Measurements from ENCODE around the gene ADAM12.
A peak's percentile ranks its signal among the peaks of the same experiment; 100 is the strongest.
"Not testable (repeated sequence)": the region's sequence is repeated elsewhere in the genome, so short reads cannot be mapped to it uniquely, and the experiment has no call there.

Gene ADAM12

DNA sequence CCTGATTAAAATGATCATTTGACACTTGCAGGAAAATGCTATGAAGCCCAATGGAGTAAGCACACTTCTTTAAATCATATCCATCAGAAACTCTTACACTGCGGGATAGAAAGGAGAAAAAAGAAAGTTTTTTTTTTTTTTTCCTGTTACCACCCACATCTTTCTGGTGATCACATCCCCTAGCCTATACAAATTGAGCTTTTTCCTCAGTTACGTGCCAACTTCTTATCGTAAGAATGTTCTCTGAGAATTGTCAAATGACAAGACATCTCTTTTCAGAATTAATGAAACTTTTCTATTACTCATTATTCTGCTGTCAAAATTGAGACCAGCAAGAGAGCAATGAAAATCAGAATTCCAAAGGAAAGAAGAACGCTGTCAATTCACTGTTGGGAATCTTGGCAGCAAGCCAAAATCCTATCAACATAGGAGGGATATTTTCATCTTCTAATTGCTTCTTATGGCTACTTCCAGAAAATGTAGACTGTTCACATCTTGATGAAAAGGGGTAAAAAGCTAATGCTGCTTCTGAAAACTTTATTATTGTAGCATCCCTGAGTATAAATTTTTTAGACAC is 179.5 kb downstream of the ADAM12 start:
- DNase-seq, result peak; percentile 55

DNA sequence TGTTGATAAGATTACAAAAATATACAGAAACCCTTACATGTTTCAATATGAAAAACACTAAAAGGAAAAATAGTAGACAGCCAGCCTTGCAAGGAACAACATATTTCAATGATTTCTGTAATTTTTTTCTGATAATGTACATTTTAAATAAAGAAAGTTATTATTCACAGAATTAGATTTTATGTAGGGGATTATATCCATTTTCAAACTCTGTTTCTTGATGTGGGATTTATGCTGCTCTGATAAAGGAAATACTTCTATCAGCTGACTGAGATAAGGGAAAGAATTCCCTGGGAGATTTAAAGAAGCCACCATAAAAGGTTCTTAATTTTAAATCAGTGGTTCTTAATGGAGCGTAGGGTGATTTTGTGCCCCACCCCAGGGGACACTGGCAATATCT is 180.4 kb downstream of the ADAM12 start:
- no peak for DNase-seq

DNA sequence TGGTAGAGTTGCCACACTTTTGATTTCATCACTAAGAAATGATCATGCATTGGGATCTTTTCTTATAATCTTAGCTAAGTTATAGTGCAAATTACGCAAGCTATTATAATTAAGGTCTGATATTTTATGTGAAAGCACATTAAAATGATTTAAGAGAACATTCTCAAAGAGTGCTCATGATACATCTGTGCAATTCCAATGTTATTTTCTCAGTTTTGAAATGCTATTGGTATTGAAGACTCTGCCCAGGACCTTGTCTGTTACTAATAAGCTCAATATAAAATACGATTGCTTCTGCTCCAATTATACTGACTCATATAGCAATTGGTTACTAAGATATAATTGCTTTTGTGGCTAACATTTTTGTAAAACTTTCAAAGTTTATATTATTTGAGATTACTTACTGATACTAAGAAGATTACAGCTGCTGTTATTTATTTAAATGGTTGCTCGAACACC is 180.9 kb downstream of the ADAM12 start:
- peak; percentile 93 for DNase-seq

DNA sequence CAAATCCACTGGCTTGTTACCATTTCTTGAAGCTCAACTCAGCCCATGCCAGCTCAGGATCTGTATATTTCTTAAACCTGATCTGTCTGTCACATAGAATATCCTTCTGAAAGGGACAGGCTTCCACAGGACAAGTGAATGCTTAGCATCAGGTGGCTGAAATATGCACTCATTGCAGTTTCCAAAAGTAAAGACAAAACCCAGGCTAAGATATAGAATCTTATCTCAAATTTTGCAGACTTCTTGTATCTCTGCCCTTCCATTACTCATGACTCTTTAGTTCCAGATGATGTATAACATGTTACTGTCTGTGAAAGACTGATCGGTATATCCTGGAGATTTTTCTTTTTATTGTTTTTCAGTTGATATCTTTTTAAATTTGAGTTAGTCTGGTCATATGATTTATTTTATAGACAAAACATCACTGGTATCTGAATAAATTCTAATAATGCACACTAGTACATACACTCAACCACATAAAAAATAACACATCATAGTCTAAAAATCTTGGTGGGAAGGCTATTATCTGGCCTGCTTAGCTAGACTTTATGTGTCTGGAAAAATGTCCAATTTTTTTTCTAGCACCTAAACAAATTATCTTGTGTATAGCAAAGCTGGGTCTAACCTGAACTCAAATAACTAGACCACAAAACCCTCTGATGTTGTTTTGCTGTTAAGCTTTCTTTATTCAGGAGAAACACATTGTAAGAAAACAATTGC is 182.6 kb downstream of the ADAM12 start:
- DNase-seq, result peak; percentile 42

DNA sequence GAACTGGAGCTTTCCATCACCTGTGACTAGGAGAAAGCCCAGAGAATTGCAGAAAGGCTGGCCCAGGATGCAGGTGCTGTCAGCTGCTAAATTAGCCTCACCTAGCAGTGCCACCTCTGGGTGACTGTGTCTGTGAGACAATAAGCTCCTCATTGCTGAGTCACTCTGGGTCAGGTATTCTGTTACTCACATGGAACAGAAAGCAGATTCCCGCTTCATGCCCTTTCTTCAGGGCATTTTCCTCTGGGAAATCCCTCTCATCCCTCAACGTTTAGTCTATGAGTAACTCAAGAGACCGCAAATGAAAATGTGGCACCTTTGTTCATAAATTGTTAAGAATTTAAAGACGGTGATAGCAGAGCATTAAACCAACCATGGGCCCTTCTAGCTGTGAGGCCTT is 184.0 kb downstream of the ADAM12 start:
- DNase-seq, result no peak

DNA sequence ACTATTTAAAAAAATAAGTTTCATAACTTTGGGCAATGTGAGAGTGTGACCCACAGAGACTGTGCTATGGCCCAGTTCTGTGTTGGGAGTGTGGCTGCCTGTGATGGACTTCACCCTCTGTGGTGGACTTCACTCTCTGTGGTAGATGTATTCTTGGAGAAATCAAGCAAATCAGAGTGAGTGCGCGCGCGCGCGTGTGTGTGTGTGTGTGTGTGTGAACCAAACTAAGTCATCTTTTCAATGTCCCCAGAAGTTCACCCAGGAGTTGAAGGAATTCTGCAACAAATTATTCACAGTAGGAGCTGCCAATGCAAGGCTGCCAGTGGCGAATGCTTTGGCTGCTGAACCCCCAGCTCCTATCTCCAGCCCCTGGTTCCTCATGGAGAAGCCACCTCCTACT is 184.5 kb downstream of the ADAM12 start:
- DNase-seq, result no peak

DNA sequence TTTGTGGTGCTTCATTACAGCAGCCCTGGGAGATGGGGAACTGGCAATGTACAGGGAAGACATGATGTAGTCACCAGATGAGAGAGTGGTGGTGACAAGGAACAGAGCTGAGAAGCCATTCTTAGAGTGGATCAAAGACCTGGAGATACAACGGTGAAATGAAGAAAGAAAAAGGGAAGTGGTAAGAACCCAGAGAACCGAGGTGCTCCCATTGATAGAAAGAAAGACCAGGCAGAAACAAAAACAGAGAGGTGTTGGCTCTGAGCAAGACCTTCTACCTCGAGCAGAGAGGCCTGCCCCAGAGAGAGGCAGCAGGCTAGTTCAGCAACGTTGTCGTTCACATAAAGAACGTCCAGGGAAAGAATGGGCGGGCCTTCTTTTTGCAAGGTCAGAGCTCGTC is 186.7 kb downstream of the ADAM12 start:
- DNase-seq, result no peak

DNA sequence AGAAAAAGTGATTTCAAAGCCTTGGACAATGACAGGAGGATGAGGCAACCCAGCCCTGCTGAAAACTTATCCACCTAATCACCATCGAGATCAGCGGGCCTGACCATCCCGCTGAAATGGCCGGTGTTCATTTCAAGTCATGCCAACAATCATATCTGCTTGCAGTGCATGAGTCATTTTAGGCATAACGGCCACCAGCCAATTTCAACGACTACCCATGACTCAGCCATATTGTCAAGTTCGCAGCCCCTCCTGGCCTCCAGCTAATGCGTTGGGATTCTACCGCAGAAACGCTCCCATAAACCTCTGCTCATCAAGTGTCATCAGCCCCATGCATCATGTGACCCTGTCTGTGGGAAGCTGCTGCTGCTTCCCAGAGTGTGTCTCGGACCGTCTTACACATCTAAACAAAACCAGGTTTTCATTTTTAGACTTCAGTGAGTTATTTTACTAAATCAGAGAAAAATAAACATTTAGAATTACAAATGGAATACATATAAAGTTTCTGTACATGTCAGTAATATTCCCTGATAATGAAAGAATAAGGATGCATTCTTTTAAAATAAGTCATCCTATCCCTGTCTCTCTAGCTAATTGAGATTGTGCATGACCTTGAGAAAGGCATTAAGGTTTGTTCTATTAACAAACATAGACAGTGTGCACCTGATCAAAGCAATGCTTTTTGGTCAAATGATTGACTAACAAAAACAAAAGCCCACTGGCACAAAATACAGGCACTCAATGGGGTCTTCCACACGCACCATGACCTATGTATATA is 188.9 kb downstream of the ADAM12 start:
- peak; percentile 97 for DNase-seq

DNA sequence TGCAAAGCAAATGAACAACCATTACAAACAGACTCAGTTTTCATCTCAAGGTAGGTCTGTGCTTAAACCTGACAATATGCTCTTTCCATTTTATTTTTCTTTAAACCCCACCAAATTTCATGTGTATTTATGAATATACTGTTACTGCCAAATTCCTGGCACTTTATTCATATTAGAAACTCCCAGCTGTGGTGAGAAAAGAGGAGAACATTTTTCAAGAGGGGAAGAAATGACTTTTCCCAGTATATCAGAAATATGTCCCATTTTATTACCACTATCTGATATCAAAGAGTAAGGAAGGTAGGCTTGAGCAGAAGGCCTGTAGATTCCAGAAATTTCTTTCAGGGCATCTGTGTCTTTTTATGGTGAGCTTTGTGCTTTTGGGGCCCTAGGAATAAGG is 189.6 kb downstream of the ADAM12 start:
- peak; percentile 44 for DNase-seq

DNA sequence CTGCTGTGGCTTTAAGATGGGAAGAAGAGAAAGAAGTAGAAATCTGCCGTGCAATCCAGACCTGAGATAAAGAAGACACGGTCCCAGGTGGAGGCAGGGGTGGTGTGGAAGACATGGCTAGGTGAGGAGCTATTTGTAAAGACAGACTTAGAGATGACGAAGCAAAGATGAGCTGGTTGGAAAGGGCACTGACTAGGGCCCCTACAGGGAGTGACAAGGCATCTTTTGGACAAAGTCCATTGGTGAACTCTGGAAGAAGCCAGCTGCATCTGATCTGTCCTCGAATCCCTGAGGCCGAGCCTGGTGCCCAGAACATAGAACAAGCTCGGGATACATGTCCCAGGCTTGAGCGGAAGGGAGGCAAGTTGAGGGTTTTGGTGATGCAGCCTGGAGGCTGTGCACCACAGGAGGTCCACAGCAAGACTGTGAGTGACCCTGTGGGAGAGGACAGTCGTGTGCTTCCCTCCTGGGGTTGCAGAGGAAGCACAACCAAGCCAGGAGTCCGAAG is 191.2 kb downstream of the ADAM12 start:
- DNase-seq, result no peak

DNA sequence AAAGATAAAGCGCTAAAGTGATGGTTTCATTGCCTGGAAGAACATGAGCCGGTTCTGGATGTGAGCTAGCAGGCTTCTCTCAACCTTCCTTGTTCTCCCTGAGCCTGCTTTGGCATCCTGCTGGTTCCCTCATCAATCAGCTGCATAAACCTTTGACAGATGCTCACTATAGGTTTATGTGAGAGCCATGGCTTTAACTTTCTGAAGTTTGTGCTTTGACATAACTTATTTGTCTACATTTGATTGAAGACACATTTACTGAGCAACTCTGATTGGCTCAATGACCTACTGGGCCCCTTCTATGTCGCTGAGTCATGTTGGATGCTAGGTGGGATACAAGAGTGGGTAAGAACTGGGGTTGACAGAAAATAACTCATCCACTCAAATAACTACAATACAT is 192.0 kb downstream of the ADAM12 start:
- peak; percentile 74 for DNase-seq

DNA sequence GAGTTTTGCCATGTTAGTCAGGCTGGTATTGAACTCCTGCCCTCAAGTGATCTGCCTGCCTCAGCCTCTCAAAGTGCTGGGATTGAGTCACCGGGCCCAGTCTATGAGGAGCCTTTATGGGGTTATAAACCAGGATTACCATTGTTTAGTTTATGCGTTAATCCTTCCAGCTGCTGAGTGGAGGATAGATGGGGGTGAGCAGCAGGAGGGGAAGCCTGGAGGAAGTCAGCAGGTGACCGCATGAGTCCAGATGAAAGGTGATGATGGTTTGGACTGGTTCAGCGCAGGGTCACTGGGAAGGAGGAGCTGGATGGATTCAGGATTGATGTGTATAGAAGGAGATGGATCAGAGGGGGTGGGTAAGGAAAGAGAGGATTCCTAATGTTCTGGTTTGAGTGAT is 197.1 kb downstream of the ADAM12 start:
- DNase-seq, result peak; percentile 47

DNA sequence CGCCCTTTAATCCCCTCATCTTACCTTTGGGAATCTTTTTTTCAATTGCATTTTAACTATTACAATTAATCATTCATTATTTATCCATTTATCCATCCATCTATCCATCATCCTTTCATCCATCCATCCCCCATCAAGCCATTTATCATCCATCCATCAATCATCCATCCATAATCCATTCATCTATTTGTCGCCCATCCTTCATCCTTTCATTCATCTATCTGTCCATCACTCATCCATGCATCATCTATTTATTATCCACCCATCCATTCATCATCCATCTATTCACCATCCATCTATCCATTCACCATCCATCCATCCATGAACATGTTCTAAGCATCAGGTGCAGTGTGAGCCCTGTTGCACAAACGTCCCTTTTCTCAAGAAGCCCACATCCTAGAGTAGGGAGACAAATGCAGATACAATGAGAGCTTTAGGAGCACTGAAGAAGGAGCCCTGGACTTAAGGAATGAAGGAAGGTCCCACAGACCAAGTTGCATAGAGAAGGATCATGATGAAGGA is 199.5 kb downstream of the ADAM12 start:
- no peak for DNase-seq

DNA sequence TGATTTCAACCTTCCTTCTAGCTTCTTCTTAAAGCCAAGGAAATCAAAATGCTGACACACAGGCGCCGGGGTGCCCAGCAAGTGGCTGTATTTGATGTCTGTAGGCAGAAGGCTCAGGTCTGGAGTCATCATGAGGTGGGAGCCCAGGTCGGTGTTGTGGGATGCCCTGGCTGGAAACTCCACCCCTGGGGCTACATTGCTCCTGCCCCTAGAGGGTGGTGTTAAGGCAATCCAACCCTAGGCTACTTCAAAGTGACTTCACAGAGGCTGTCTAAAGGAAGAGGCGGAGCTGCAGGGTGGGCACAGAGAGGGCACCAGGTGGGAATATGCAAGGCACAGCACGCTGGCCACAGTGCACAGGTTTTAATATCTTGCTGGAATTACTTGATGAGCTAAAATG is 200.9 kb downstream of the ADAM12 start:
- DNase-seq, result no peak

DNA sequence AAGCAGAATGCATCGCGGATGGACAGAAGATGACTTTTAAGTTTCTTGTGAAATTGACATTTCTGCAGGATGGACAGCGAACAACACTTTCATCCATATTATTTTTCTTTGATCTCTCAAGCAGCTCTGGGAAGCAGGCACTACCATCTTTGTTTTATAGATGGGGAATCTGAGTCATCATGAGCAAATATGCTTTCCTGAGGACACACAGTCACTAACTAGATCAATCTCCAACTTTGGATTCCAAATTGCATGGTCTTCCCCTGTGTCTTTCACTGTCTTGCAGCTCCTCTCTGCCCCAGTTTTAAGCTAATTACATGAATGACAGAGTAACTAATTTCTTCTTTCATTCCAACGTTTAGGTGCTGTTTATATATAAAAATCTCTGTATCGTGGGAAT is 201.5 kb downstream of the ADAM12 start:
- no peak for DNase-seq

DNA sequence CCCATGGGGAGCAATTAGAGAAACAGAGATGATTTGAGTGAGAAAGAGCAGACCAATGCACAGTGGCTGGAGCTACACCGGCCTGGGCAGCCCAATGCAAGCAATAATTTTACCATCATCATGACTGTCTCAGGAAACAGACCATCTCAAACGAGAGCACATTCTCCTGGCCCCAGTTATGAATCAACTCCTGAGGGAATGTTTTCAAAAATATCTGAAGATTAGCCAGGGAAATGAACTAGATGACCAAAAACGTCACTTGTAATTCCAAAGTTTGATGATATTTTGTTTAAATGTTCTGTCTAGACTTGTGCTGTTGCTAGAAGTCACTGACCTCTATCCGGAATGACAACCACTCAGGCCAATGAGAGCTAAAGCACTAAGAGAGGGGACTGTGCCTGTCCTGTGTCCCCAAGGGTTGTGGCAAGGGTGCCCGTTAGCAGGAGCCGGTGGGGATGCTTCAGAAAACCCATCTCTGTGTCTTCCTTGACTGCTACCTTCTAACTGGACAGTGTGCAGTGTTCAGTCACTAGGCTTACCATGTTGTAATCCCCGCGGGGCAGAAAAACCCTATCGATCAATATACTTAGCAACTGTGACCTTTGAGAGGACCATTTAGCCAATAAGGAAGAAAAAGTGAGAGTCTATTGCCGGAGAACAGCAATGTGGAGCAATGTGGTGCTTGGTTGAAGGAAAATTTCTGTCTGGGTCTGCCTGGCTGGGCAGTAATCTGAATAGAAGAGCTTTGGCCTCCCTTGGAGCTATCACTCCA is 202.4 kb downstream of the ADAM12 start:
- no peak for DNase-seq

DNA sequence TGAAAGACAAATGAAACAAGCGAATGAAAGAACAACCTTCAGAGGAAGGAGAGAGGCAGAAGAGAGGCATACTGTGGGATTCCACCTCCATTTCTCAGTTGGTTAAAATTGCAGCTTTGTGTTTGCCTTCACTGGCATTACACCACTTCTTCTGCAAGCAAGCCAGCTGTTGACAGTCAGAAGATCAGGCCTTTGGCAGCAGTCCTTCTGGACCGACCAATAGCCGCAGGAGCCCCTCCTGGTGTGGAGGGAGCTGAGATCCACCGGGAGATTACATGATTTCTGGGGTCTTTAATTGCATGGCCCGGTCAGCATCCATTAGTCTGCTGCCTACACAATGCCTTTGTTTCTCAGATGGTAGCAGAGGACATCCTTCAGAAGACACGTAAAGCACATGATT is 206.7 kb downstream of the ADAM12 start:
- no peak for DNase-seq

DNA sequence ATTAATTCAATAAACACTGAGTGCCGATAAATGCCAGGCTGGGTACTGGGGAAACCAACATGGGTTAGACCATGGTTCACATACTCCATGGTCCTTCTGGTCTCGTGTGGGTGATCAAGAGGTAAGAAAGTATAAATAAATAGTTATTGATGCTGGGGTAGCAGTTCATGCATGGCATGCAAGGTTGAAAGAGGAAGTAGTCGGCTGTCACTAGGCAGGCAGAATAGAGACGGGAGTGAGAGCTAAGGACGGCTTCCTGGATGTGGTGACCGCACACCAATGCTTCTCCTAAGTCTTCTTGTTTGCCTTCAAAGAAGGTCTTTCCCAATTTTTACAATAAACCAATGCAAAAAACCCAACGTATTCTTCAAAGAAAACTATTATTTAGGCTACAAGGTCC is 208.6 kb downstream of the ADAM12 start:
- DNase-seq, result no peak

DNA sequence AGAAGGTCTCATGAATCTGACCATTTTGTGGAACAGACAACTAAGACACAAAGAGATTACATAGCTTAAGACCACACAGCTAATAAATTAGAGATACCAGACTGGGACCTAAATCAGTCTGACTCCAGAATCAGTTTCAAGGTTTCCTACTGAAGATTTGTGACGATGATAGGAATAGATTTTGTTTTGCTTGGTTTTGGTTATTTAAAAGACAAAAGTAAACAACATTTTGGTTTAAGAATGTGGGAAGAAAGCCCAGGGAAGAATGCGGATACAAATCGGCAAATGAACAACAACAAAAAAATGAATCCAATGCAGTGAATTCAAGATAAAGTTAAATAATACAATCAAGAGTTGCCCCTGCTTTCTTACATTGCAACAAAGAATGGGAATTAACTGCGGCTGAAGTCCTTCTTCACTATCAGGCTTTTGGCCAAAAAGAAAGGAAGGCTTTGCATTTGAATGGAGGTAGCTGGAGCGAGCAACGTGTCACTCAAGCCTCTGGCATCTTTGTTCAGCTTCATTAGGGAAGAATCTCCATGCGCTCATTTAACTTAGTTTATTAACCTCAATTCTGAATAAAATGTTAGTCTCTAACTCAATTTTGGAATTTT is 210.8 kb downstream of the ADAM12 start:
- DNase-seq, result no peak

DNA sequence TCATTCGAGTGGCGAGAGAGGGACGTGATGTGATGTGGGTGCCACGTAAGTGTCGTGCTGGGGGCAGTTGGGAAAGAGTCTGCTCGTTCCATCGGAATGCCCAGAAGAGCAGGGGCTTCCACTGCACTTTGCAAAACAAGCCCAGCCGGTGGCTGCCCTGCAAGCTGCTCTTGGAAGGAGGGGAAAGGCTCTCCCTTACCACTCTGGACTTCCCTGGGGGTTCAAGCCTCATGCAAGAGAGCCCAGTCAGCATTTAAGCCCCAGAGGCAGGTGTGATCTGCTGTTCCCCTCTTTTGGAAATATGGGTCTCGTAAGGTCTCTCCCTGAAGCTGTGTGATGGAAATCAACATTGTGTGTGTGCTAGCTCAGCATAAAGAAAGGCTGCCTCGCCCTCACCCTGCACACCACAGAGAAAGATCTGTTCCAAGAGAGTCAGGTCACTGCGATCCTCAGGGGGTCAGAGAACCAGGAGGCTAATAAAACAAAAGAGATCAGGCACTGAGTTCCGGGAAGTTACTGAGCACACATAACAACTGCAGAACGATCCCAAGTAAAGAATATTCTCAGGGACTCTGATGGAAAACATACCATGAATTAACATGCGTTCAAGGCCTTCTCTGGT is 212.5 kb downstream of the ADAM12 start:
- DNase-seq, result no peak

DNA sequence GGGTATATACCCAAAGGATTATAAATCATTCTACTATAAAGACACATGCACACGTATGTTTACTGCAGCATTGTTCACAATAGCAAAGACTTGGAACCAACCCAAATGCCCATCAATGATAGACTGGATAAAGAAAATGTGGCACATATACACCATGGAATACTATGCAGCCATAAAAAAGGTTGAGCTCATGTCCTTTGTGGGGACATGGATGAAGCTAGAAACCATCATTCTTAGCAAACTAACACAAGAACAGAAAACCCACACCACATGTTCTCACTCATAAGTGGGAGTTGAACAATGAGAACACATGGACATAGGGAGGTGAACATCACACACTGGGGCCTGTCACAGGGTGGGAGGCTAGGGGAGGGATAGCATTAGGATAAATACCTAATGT is 215.5 kb downstream of the ADAM12 start:
- not testable (repeated sequence) for DNase-seq

DNA sequence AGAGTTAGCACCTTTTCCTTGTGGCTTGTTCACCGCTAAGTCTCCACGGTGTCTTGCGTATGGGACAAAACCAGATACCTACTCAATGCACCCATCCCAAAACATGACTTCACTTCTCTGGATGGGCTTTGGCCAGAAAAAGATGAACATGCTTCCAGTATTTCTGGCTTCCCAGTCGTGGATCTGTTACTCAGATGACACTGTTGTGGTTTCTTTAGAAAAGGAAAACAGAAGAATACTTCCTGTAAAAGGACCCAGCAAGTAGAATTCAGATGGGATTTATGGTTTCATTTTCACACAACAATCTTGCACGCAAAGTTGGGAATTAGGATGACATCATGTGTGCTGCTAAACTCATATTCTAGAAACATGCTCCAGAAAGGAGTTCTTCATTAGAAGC is 216.7 kb downstream of the ADAM12 start:
- peak; percentile 98 for DNase-seq

All from fibroblast of skin of right quadriceps (primary cell).